GM18499 (cell line): ENCODE data around the gene UCN.
"Not testable (repeated sequence)": the region's sequence is repeated elsewhere in the genome, so short reads cannot be mapped to it uniquely, and the experiment has no call there.

Source experiments
- ATAC-seq: cut with Tn5 transposase; IDR thresholded peaks from one replicate; pipeline ENCODE4 v1.9.1; 2021; ENCODE audit warnings: moderate number of reproducible peaks; ENCODE audit not compliant: insufficient read depth, unreplicated experiment

UCN gene

DNA sequence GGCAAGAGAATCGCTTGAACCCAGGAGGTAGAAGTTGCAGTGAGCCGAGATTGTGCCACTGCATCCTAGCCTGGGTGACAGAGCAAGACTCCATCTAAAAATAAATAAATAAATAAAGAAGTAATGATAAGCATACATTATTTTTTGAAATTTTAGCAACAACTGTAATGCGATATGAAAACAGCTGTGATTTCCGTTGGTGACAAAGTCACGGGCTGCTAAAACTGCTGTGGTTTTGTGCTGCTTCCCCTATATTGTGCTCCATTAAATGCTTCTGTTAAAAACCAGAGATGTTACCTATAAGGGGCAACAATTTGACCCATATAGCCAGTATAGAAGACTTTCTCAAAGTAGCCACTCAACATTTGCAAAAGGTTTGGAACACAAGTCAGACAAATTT is 17.7 kb downstream of the UCN start:
- no peak for ATAC-seq

DNA sequence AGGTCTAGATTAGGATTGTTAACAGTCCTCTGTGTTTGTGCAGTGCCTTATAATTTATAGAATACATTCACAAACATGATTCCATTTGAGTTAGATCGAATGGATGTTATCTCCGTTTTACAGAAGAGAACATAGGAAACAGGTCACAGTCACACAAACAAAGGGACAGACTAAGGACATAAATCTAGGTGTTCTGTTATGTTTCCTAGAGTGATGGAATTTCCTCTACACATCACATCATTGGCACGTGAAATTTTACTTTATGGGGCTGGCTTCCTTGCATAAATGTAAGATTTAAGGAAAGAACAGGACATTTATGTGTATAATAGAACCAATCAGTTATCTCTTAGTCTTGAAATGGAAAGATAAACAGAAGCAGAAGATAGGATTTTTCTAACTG is 19.6 kb downstream of the UCN start:
- ATAC-seq = no peak

DNA sequence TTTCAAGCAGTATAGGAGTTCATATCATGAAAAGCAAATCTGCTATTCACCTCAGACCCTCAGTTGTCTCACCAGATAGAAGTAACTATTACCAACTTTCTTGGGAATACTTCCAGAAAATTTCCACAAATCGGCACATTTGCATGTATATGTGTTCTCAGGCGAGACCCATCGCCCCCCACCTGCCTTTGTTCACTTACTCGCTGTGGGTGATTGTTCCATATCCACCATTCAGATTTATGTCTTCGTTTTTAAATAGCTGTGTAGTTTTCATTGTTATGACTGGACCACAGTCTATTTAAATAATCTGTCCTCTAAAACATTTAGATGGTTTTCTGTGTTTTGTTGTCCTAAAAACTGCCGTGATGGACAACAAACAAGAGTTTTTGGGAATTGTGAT is 22.8 kb downstream of the UCN start:
- no peak for ATAC-seq

- ATAC-seq = no peak
These were observed 23.2 kb downstream of the UCN start for GRCh38 chr2:27284996-27285395.

- ATAC-seq = no peak
These were observed 25.4 kb downstream of the UCN start for GRCh38 chr2:27282892-27283291.

DNA sequence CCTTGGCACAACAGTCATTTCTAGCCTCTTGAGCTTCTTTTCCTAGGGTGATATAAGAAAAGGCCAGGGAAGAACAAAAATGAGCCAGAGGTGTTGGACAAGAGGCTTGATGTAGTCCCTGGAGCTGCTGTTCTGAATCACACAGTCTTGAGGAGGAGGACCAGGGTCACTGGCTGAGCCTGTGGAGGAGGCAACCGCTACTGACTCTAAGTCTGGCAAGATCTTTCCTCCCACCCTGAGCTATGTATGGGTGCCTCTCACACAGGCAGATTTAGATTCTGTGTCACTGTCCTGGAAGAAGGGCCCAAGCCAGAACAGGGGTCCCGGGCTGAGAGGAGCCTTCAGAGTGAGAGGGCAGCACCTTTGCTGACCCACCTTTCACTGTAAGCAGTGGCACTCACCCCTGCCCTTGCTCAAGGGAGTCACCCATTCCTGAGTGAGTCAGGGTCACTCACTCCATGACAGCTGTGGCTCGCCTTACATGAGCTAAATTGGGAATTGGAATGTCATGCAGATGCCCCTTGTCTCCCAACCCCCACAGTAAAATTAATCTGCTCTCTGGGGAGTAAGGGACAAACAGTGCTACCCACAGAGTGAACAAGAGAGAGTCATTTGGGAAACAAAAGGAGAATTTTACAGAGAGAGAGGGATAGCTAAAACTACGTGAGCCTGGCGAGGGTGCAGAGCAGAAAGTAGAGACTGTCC is 26.2 kb downstream of the UCN start, which contains the start of gene TRIM54:
Gene TRIM54, plus strand, starts transcription at position 575 of the 705 bp plus-strand sequence. CDS start 303 bp downstream, outside the sequence.
- no peak for ATAC-seq

DNA sequence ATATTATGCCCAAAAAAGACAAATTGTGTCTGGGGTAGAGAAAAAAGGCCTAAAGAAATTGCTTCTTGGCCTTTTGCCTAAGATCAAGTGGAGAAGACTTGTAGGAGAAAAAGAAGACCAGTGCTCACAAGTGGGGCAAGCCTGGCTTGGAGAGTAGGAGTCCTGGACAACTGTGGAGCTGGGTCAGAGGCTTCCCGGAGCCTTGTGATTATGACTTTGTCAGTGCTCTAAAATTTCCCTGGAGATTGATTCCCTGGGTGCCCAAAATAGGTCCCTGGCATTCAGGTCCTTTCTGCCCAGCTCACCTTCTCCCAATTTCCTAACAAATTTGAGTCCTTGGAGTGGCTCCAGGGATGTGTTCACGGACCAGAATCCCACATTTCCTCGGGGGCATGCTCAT is 26.8 kb downstream of the UCN start:
- ATAC-seq = no peak

- no peak for ATAC-seq
These were observed 27.4 kb downstream of the UCN start for GRCh38 chr2:27280826-27281225.

DNA sequence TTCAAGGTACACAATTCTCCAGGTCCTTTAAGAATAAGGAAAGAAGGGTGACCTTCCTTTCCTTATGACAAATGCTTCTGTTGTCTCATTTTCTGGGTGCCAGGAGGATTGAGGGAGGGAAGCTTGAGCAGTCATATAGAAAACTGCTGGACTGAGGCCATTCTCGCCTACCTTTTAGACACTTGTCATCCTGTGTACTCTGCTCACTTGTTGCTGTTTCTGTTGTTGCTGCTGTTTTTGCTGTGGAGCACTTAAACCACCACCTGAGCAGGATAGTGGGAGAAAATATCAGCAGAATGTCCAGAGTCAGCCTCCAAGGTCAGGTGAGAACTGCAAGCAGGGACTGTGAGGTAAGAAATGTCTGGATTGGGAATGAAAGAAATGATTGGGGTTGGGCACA is 30.2 kb downstream of the UCN start:
- ATAC-seq = no peak

DNA sequence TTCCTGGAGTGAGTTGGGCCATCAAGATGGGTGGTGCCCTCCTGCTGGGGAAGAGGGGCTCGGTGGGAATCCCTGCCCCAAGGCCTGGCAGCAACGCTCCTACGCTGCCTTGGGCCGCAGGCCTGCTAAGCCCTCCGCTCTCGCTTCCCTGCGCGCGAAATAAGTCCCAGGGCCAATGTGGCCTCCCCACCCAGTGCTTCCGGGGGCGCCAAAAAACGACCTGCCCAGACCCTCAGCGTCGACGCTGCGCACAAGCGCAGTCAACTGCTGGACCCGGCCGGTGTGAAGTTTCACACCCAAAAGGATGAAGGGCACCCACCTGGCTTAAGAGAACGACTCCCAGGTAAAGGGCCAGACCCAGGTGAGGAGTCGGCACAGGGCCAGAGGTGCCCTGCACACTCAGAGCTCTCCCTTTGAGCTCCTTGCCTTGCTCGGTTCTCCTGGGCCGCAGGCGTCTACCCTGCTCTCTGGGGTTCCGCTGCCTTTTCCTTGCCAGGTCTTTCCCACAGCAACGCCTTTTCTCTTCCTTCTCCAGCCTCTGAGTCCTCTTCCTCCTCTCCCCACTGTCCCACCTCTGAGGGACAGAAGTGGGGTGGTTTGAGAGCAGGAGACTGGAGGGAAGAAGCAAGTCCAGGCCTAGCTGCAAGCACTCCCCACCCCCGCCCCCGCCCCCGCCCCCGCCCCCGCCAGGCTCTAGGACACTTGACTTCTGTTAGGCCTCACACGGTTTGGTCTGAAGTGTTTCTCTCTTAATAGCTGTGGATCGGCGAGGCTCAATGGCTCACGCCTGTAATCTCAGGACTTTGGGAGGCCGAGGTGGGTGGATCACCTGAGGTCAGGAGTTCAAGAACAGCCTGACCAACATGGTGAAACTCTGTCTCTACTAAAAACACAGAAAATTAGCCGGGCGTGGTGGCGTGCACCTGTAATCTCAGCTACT is 32.8 kb downstream of the UCN start, which contains the start of gene DNAJC5G:
Gene DNAJC5G, plus strand, starts transcription at position 223 of the 940 bp plus-strand sequence. CDS start 1,296 bp downstream, outside the sequence.
- ATAC-seq = no peak

DNA sequence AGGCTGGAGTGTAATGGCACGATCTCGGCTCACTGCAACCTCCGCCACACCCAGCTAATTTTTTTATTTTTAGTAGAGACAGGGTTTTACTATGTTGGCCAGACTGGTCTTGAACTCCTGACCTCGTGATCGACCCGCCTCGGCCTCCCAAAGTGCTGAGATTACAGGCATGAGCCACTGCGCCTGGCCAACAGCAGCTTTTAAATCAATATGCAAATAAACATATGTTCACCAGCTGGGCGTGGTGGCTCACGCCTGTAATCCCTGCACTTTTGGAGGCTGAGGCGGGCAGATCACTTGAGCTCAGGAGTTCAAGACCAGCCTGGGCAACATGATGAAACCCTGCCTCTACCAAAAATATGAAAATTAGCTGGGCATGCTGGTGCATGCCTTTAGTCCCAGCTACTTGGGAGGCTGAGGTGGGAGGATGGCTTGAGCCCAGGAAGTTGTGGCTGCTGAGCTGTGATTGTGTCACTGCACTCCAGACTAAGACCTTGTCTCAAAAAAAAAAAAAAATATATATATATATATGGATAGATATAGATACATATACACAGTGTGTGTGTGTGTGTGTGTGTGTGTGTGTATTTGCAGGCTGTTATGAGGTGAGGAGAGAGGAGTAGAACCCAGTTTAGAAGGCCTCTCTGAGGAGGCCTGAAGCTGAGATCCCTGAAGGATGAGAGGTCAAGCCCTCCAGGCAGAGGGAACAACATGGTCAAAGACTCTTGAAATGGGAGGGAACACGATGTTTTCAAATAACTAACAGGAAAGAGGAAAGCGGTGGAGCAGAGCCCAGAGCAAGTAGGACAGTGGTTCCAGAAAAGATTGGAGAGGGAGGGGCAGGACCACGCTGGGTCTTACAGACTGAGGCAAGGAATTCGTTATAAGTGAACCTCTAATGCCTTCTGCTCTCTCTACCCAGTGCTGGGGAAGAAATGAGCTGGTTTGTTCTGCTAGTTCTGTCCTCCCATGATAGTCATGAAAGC is 35.4 kb downstream of the UCN start:
- not testable (repeated sequence) for ATAC-seq

DNA sequence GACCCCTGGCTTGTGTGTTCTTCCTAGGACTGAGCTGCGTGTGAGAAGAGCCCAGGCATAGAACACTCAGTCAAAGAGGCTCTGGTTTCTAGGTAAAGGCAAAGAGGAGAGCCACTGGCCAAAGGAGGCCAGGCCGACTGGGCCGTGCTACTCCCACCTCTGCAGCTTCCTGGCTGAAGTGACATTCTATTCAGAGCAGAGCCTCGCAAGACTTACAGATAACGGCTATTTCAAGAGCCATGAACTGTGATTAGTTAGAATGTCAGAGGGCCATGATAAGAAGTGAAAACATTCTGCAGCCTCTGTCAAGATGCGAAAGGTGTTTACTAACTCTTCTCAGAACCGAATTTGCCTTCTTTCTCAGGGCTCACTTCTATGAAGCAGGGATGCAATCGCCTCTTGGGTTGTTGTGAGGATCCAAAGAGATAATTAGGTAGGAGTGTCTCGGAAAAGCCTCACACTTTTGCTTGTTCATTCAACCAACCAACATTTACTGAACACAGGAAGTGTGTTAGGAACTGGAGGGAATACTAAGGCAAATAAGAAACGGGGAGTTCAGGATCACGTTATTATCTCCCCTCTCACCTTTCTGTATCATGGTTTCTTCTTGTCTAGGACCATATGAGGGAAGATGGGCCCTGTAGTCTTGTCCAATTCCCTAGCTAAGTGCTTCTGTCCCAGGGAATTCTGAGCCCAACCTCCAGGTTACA is 36.5 kb downstream of the UCN start:
- no peak for ATAC-seq

- ATAC-seq = no peak
These were observed 37.6 kb downstream of the UCN start for GRCh38 chr2:27270670-27271069.

DNA sequence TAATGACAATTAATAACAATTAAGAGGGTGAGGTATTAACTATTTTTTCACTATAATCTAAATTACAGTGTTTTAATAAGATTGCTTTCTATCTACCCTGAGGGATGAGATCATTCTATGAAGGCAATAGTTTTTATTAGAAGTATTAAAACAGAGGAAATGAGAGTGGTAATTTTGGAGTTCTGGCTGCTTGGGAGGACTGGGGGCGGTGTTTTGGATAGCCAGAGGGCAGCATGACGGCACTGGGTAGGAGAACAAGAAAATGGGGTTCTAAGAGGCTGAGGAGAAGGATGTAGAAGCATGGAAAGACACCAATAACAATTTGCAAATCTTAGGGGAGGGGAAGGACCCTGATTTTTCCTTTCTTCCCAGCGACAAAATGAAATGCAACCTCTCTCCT is 38.1 kb downstream of the UCN start:
- no peak for ATAC-seq

- ATAC-seq = not testable (repeated sequence)
These were observed 39.9 kb downstream of the UCN start for GRCh38 chr2:27268296-27268695.

- ATAC-seq = no peak
These were observed 42.7 kb downstream of the UCN start for GRCh38 chr2:27265536-27265870.

DNA sequence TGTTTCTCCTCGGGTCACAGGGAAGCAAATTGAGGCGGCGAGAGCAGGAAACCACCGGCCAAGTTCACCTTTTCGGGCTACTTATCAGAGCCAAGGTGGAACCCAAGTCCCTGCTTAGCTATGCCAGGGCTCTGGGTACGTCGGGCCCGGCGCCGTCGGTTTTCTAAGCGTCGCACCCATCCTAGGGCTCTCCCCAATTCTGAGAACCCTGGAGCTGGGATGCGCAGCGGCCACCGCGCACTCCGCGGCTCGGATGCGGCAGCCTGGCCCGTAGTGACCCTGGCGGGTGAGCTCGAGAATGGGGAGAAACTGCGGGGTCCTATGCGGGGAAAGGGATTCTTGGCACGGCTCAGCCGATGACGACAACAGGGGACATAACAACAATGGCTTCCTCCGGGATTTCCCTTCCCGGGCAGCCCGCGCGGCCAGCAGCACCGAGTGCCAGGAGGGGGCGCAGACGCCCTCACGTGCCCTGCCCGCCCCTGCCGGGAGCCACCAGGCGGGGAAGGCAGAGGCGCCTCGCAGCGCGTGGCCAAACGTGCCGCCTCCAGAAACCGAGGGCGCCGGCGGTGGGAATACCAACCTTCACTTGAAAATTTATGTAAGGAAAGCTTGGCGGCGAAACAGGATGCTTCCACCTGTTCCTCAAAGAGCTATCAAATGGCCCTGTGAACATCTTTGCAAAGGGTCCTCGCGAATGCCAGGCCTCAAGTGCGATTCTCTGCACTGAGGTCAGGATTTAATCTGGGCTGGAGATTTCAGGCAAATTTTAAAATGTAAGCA is 43.3 kb downstream of the UCN start:
- no peak for ATAC-seq

- ATAC-seq = no peak
These were observed 43.9 kb downstream of the UCN start for GRCh38 chr2:27264253-27264752.
